Choroid plexus epithelial cell (primary cell): ENCODE results near the gene FASTK.

Experiments used
- DNase-seq: peaks from one replicate; pipeline ENCODE4 v3.0.0-alpha.2; 2010; ENCODE audit warnings: low read depth
- H3K4me3 ChIP-seq: 2 replicates; pipeline ENCODE4 v1.5.1; 2011; ENCODE audit warnings: low read depth, mild to moderate bottlenecking, control low read depth, low read length, moderate library complexity
- TF ChIP-seq, protein P1 (sequence below): conservative IDR thresholded peaks from 2 replicates; pipeline ENCODE4 v1.5.1; 2011; ENCODE audit warnings: low read depth, mild to moderate bottlenecking, control low read depth, inconsistent platforms, low read length, moderate library complexity

Gene FASTK

GRCh38 chr7:151095828-151096475 is 15.3 kb upstream of the FASTK start:
- H3K4me3 ChIP-seq = no peak overlapping the region
- TF ChIP-seq, protein P1, sequence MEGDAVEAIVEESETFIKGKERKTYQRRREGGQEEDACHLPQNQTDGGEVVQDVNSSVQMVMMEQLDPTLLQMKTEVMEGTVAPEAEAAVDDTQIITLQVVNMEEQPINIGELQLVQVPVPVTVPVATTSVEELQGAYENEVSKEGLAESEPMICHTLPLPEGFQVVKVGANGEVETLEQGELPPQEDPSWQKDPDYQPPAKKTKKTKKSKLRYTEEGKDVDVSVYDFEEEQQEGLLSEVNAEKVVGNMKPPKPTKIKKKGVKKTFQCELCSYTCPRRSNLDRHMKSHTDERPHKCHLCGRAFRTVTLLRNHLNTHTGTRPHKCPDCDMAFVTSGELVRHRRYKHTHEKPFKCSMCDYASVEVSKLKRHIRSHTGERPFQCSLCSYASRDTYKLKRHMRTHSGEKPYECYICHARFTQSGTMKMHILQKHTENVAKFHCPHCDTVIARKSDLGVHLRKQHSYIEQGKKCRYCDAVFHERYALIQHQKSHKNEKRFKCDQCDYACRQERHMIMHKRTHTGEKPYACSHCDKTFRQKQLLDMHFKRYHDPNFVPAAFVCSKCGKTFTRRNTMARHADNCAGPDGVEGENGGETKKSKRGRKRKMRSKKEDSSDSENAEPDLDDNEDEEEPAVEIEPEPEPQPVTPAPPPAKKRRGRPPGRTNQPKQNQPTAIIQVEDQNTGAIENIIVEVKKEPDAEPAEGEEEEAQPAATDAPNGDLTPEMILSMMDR = no peak
- DNase-seq = no peak

DNA sequence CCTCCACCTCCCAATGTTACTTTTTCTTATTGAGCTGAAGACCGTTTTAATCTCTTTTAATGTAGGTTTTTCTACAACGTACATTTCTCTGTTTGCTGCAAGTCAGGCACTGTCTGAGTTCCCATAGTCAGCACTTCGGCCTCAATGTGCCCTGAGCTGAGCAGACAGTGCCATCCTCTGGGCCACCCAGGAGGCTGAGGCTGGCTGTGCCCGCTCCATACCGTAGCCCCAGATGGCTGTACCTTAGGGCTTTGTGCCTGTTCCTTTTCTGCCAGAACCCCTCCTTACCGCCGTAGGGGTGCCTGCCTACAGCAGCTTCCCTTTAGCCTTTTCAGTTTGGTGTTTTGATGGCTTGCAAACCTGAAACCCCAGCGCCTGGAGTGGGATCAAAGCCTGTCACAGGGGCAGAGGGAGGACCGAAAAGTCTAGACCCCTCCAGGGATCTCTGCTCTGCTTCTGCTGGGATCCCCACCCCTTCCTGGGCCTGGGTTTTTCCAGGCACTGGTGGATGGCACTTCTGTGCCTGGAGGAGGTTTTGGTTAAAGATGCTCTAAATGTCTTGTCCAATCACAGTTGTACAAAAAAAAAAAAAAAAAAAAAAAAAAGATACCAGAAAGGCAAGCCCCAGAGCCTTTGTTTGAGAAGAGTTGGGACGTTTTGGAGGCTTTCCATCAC is 14.7 kb upstream of the FASTK start:
- TF ChIP-seq, protein P1 = no peak
- DNase-seq = no peak
- no peak overlapping the region for H3K4me3 ChIP-seq

GRCh38 chr7:151094675-151095074 is 14.1 kb upstream of the FASTK start:
- DNase-seq = no peak
- TF ChIP-seq, protein P1 = no peak

DNA sequence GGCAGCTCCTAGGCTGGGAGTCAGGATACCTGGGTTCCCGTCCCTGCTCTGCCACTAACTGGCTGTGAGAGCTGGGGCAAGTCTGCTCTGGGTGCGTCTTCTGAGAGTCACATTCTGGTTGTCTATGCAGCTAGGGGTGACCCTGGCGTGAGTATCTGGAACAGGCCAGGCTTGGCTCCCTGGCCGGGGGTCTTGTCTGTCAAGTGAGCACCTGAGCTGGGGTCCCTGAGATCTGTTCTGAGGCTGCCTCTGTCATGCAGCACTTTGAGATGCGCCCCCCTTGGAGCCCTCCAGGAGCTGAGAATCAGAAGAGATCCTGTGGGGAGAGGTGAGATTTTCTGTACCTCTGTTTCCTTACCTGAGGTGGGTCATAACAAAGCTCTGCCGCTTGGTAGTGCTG is 13.1 kb upstream of the FASTK start:
- DNase-seq = no peak
- TF ChIP-seq, protein P1 = no peak

More at GRCh38 chr7:151094675-151095074, 14.1 kb upstream of the FASTK start:
- H3K4me3 ChIP-seq = no peak overlapping the region

GRCh38 chr7:151091988-151092387 is 11.4 kb upstream of the FASTK start:
- TF ChIP-seq, protein P1 = no peak
- no peak overlapping the region for H3K4me3 ChIP-seq
- DNase-seq = no peak

More for the DNA sequence above, 13.1 kb upstream of the FASTK start:
- H3K4me3 ChIP-seq = no peak overlapping the region

DNA sequence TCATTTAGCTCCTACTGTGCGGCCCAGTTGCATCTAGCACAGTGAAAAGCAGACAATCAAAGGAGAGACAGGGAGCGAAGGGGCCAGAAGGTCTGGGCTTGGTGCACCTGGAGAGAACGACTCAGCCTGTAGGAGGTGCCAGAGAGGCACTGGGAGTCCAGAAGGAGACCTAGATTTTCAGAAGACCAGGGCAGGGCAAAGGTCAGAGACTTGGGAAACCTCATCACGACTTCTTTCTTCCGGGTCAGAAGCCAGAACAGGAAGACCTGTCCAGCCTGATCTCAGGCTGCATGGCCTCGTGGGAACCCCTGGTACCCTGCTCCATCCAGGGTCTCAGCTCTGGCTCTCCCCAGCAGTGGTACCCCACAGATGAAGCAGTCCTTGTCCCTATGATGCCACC is 10.8 kb upstream of the FASTK start:
- TF ChIP-seq, protein P1 = peak; percentile 77
- H3K4me3 ChIP-seq = no peak overlapping the region
- DNase-seq = peak; percentile 22

DNA sequence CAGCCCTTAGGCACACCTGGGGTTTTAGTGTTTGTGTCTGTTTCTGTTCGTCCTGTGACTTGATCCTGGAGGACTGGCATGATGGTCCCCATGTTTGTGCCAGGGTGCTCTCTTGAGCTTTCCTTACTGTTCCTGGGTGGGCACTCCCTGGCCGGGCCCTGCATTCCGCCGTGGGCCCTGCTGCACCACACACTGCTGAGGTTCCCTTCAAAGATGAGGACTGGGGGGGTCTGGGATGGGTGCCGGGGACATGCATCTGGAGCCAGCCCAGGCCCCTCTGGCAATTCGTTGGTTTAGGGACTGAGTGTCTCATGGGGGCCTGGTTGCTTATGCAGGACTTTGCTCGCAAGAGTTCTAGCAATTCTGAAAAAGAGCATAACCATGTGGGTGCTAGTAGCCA is 10.4 kb upstream of the FASTK start:
- H3K4me3 ChIP-seq = no peak overlapping the region
- no peak for DNase-seq
- TF ChIP-seq, protein P1 = no peak
